K562 (cell line): ENCODE results near the gene ZBTB22. TPM values are rescaled to one million over a fixed set of nuclear protein-coding genes. Genes with fewer than 3 reads are reported as not detected.
A peak's percentile ranks its signal among the peaks of the same experiment; 100 is the strongest.

ENCODE experiments used
- ELF1 ChIP-seq: fragments of 200-800 bp; sonication (Bioruptor generic); IDR thresholded peaks from 2 replicates; pipeline ENCODE4 v1.6.1; 2016; ENCODE audit warnings: missing genetic modification characterization, missing compliant biosample characterization
- FOXK1 ChIP-seq: sonication (generic); formaldehyde crosslinking; IDR thresholded peaks from 2 replicates; pipeline ENCODE4 v1.8.0; 2022; ENCODE audit warnings: missing genetic modification reagents, mild to moderate bottlenecking, borderline replicate concordance
- GABPB1 ChIP-seq: sonication (generic); formaldehyde crosslinking; IDR thresholded peaks from 2 replicates; pipeline ENCODE4 v1.8.0; 2022; ENCODE audit warnings: mild to moderate bottlenecking, missing genetic modification reagents
- HNRNPUL1 ChIP-seq: fragments of 200-400 bp; formaldehyde crosslinking; IDR thresholded peaks from 2 replicates; pipeline ENCODE4 v1.6.1; 2017; ENCODE audit warnings: low read length
- IRF2 ChIP-seq: sonication (generic); formaldehyde crosslinking; IDR thresholded peaks from 2 replicates; pipeline ENCODE4 v1.8.1; 2022; ENCODE audit warnings: mild to moderate bottlenecking, missing genetic modification reagents
- KLF16 ChIP-seq: IDR thresholded peaks from 2 replicates; pipeline ENCODE4 v1.6.1; 2016; ENCODE audit warnings: antibody characterized with exemption
- MEIS2 ChIP-seq: fragments of 450-650 bp; IDR thresholded peaks from 2 replicates; pipeline ENCODE4 v1.6.1; 2014; ENCODE audit warnings: mild to moderate bottlenecking; ENCODE audit not compliant: partially characterized antibody
- PHF20 ChIP-seq: fragments of 450-650 bp; IDR thresholded peaks from 2 replicates; pipeline ENCODE4 v1.6.1; 2018; ENCODE audit not compliant: partially characterized antibody
- PRMT5 ChIP-seq: sonication (generic); formaldehyde crosslinking; IDR thresholded peaks from 2 replicates; pipeline ENCODE4 v1.5.0; 2020; ENCODE audit warnings: missing genetic modification reagents
- RBM15 ChIP-seq: fragments of 200-400 bp; formaldehyde crosslinking; IDR thresholded peaks from 2 replicates; pipeline ENCODE4 v1.6.1; 2018; ENCODE audit warnings: mild to moderate bottlenecking, low read length, moderate library complexity; ENCODE audit not compliant: insufficient read depth
- RBM22 ChIP-seq: fragments of 200-400 bp; formaldehyde crosslinking; IDR thresholded peaks from 2 replicates; pipeline ENCODE4 v1.6.1; 2018; ENCODE audit warnings: low read length, low read depth; ENCODE audit not compliant: poor library complexity, severe bottlenecking
- SREBF2 ChIP-seq: sonication (generic); formaldehyde crosslinking; IDR thresholded peaks from 2 replicates; pipeline ENCODE4 v1.4.0; 2020; ENCODE audit warnings: mild to moderate bottlenecking, missing genetic modification reagents
- ZBTB7A ChIP-seq: IDR thresholded peaks from 2 replicates; pipeline ENCODE4 v1.6.1; 2011; ENCODE audit warnings: low read depth, mild to moderate bottlenecking, low read length, moderate library complexity, borderline replicate concordance; ENCODE audit not compliant: control insufficient read depth
- ZFX ChIP-seq: sonication (generic); formaldehyde crosslinking; IDR thresholded peaks from 2 replicates; pipeline ENCODE4 v1.8.0; 2022; ENCODE audit warnings: mild to moderate bottlenecking, missing genetic modification reagents, moderate library complexity
- polyA plus RNA-seq, 8 experiments: library from polyadenylated mRNA; depleted of rRNA in 4 of 8; stranded (reverse) in 5 of 8; unstranded in 3 of 8; fragments of >200 nt; fragmentation: Nextera tagmentation in 2 of 8; fragmentation: Illumina TruSeq in 1 of 8; extraction: Ambion mirVana in 2 of 8; extraction: Trizol in 1 of 8; gene quantifications; 2 replicates each; pipeline versions ENCODE4 v1.2.1 to v1.2.3, GENCODE V29; 2011 to 2014; ENCODE audit warnings: inconsistent platforms in 1 of 8, missing spikeins in 1 of 8
- total RNA-seq, 7 experiments: library from RNA; depleted of rRNA in 6 of 7; stranded (reverse); fragments of >200 nt in 6 of 7; fragmentation: Illumina TruSeq in 2 of 7; extraction: Trizol in 2 of 7; gene quantifications; 2 replicates each; pipeline versions ENCODE4 v1.2.1 to v1.2.3, GENCODE V29; 2011 to 2021; ENCODE audit warnings: low replicate concordance in 1 of 7
- TF ChIP-seq, protein P1 (sequence below): sonication (generic); formaldehyde crosslinking; IDR thresholded peaks from 2 replicates; pipeline ENCODE4 v1.8.0; 2022; ENCODE audit warnings: mild to moderate bottlenecking, missing genetic modification reagents
- TF ChIP-seq, protein P2 (sequence below): fragments of 200-800 bp; sonication (Bioruptor generic); IDR thresholded peaks from 2 replicates; pipeline ENCODE4 v1.6.1; 2017; ENCODE audit warnings: missing genetic modification characterization, missing compliant biosample characterization
- TF ChIP-seq, protein P3 (sequence below): sonication (generic); formaldehyde crosslinking; IDR thresholded peaks from 2 replicates; pipeline ENCODE4 v1.9.0; 2022; ENCODE audit warnings: mild to moderate bottlenecking, missing genetic modification reagents
- TF ChIP-seq, protein P4 (sequence below): fragments of 450-650 bp; IDR thresholded peaks from 2 replicates; pipeline ENCODE4 v1.7.1; 2018; ENCODE audit warnings: mild to moderate bottlenecking, low read depth; ENCODE audit not compliant: partially characterized antibody

The ZBTB22 gene
- total and polyA plus RNA-seq, 9 of the 15 experiments (the other 6 are each of a cell fraction or from before 2014, with no cell fraction given): 0.21 to 11.9 (median 7.1) TPM

DNA sequence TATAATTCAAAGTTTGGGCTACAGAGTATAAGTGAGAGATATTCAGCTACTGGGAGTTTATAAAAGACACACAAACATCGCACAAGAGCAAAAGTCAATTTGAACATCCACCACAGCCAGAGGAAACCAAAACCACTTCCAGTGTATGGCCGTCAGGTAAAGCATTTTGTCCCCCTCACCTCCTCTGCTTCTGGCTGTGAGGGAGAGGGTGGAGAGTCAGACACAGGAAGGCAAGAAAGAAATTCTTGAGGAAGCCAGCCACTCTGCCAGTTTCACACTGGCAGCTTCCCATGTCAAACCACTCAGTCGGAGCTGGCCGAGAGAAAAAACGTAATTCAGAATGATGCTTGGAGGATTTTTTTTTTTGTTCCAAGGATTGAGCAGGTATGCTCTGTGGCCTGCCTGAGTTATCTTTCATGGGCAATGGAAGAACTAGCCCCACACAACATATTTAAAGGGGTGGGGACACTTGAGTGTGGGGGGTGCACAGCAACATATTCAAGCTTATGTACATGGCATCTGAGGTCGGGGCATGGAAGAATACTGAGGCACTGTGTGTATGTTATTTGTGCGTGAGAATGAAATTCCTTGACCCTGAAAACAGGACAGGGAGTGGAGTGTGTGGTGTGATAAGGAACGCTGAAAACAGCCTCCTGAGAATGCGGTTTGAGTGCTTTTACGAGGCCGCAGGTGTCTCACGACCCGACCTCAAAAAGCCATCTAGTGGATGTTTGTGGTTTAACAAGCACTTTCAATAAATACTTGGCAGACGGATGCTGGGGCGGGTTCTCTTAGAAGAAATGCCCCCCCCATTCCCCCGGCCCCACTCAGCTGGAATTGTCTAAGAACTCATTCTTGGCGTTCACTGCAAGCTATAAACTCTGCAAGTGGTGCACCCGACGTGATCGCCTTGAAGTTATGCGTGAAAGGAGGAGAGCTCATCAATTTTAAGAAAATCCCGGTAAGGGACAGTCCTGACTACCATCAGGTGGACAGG is 27.5 kb upstream of the ZBTB22 start (continued):
- TF ChIP-seq, protein P1, sequence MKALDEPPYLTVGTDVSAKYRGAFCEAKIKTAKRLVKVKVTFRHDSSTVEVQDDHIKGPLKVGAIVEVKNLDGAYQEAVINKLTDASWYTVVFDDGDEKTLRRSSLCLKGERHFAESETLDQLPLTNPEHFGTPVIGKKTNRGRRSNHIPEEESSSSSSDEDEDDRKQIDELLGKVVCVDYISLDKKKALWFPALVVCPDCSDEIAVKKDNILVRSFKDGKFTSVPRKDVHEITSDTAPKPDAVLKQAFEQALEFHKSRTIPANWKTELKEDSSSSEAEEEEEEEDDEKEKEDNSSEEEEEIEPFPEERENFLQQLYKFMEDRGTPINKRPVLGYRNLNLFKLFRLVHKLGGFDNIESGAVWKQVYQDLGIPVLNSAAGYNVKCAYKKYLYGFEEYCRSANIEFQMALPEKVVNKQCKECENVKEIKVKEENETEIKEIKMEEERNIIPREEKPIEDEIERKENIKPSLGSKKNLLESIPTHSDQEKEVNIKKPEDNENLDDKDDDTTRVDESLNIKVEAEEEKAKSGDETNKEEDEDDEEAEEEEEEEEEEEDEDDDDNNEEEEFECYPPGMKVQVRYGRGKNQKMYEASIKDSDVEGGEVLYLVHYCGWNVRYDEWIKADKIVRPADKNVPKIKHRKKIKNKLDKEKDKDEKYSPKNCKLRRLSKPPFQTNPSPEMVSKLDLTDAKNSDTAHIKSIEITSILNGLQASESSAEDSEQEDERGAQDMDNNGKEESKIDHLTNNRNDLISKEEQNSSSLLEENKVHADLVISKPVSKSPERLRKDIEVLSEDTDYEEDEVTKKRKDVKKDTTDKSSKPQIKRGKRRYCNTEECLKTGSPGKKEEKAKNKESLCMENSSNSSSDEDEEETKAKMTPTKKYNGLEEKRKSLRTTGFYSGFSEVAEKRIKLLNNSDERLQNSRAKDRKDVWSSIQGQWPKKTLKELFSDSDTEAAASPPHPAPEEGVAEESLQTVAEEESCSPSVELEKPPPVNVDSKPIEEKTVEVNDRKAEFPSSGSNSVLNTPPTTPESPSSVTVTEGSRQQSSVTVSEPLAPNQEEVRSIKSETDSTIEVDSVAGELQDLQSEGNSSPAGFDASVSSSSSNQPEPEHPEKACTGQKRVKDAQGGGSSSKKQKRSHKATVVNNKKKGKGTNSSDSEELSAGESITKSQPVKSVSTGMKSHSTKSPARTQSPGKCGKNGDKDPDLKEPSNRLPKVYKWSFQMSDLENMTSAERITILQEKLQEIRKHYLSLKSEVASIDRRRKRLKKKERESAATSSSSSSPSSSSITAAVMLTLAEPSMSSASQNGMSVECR: peak; percentile 66
- TF ChIP-seq, protein P2, sequence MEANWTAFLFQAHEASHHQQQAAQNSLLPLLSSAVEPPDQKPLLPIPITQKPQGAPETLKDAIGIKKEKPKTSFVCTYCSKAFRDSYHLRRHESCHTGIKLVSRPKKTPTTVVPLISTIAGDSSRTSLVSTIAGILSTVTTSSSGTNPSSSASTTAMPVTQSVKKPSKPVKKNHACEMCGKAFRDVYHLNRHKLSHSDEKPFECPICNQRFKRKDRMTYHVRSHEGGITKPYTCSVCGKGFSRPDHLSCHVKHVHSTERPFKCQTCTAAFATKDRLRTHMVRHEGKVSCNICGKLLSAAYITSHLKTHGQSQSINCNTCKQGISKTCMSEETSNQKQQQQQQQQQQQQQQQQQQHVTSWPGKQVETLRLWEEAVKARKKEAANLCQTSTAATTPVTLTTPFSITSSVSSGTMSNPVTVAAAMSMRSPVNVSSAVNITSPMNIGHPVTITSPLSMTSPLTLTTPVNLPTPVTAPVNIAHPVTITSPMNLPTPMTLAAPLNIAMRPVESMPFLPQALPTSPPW: peak; percentile 90
- TF ChIP-seq KLF16: peak; percentile 62
- TF ChIP-seq, protein P3, sequence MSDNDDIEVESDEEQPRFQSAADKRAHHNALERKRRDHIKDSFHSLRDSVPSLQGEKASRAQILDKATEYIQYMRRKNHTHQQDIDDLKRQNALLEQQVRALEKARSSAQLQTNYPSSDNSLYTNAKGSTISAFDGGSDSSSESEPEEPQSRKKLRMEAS: peak; percentile 67; the same call in 1 of the 2 replicates
- TF ChIP-seq RBM15: no peak
- TF ChIP-seq ELF1 (tag): no peak; the same call in 1 of the 2 replicates
- TF ChIP-seq MEIS2: peak; percentile 32
- 0 out of 2 replicates have a peak, but pooled peaks have one; percentile 8 for TF ChIP-seq ZFX (CRISPR knock-in tag)
- TF ChIP-seq, protein P4, sequence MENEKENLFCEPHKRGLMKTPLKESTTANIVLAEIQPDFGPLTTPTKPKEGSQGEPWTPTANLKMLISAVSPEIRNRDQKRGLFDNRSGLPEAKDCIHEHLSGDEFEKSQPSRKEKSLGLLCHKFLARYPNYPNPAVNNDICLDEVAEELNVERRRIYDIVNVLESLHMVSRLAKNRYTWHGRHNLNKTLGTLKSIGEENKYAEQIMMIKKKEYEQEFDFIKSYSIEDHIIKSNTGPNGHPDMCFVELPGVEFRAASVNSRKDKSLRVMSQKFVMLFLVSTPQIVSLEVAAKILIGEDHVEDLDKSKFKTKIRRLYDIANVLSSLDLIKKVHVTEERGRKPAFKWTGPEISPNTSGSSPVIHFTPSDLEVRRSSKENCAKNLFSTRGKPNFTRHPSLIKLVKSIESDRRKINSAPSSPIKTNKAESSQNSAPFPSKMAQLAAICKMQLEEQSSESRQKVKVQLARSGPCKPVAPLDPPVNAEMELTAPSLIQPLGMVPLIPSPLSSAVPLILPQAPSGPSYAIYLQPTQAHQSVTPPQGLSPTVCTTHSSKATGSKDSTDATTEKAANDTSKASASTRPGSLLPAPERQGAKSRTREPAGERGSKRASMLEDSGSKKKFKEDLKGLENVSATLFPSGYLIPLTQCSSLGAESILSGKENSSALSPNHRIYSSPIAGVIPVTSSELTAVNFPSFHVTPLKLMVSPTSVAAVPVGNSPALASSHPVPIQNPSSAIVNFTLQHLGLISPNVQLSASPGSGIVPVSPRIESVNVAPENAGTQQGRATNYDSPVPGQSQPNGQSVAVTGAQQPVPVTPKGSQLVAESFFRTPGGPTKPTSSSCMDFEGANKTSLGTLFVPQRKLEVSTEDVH: peak; percentile 47
- peak; percentile 23; the same call in 1 of the 2 replicates for TF ChIP-seq FOXK1 (CRISPR knock-in tag)
- no peak for TF ChIP-seq HNRNPUL1
- no peak for TF ChIP-seq IRF2 (CRISPR knock-in tag)
- no peak for TF ChIP-seq PRMT5
- TF ChIP-seq SREBF2 (CRISPR knock-in tag): no peak
- no peak for TF ChIP-seq PHF20
- no peak for TF ChIP-seq ZBTB7A
- no peak for TF ChIP-seq RBM22
- no peak; the same call in 1 of the 2 replicates for TF ChIP-seq GABPB1 (CRISPR knock-in tag)
